GM19240 (cell line): ENCODE data around the gene ZNF428.
"Not testable (repeated sequence)": the region's sequence is repeated elsewhere in the genome, so short reads cannot be mapped to it uniquely, and the experiment has no call there.

Experiments used
- DNase-seq: peaks from one replicate; pipeline ENCODE4 v3.0.0; 2011; ENCODE audit warnings: low spot score; ENCODE audit not compliant: insufficient read length

Gene ZNF428

DNA sequence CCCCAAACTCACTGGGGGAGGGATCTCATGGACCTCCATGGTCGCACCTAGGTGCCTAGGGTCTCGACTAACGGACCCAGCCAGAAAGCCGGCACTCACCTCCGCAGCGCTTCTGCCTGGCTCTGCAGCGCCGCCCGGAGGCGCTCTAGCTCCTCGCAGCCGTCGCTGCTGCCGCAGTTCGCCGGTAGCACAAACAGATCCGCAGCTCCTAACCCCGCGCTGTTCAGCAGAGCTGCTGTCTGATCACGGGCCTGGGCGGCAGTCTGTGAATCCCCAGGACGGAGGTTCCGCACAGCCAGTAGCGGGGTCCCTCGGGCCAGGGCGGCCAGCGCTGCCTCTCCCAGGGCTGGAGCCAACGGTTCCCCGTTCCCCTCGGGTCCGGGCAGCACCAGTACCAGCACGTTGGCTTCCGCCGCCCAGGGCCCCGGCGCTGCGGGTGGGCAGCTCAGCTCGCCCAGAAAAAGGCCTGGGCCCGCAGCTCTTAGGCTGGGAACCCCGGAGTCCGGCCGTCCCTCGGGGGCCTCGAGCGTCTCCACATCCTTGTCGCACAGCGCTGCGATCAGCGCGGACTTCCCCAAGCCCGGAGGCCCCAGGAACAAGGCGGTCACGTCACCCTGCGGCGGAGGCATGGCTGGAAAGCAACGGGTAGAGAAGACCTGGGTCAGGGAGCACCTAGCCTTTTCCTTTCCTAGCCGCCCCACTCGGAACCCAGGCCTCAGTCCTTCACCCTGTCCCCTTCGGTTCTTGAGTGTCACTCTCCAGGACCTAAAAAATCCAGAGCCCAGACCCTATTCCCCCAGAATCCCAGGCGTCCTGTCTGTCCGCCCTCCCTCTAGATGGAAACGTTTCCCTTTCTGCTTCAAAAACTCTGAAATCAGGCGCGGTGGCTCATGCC lies 24.5 kb downstream of the ZNF428 start:
- DNase-seq: peak; percentile 56

DNA sequence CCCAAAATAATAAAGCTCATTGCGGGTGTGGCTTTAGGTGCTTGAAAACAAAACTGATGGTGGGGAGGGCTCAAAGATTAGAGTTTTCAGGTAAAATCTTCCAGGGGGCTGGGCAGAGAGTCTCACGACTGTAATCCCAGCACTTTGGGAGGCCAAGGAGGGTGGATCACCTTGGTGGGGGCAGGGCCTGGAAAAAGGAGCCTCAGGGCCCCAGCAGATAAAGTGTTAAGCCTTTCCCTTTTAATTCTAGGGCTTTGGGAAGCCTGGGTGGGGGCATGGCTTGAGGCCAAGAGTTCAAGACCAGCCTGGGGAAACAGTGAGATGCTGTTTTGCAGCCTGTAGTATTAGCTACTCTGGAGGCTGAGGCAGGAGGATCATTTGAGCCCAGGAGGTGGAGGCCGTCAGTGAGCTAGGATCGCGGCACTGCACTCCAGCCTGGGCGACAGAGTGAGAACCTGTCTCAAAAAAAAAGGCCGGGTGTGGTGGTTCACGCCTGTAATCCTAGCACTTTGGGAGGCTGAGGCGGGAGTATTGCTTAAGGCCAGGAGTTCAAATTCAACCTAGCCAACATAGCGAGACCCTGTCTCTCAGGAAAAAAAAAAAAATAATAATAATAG lies 25.2 kb downstream of the ZNF428 start:
- DNase-seq: no peak

DNA sequence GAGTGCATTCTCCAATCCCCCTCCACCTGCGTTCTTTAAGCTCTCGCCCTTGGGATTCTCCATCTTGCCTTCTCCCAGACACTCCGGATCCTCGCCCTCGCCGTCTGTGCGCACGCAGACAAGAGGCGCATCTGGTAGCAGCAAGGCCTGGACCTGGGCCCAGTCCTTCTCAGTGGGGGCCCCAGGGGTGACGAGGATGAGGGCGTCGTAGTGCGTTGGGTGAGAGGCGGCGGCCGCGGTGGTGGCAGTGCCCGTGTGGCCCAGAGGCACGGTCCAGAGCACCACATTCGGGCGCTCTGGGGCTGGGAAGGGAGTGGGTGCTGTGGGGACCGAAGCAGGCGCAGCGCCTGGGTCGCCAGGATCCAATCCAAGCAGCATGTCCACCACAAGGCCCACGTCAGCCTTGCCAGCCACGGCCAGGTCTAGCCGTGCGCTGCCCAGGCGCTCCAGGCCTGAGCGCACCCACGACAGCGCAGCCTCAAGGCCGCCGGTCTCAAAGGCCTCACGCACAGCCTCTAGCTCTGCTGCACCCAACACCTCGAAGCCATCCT lies 26.6 kb downstream of the ZNF428 start:
- DNase-seq: no peak

DNA sequence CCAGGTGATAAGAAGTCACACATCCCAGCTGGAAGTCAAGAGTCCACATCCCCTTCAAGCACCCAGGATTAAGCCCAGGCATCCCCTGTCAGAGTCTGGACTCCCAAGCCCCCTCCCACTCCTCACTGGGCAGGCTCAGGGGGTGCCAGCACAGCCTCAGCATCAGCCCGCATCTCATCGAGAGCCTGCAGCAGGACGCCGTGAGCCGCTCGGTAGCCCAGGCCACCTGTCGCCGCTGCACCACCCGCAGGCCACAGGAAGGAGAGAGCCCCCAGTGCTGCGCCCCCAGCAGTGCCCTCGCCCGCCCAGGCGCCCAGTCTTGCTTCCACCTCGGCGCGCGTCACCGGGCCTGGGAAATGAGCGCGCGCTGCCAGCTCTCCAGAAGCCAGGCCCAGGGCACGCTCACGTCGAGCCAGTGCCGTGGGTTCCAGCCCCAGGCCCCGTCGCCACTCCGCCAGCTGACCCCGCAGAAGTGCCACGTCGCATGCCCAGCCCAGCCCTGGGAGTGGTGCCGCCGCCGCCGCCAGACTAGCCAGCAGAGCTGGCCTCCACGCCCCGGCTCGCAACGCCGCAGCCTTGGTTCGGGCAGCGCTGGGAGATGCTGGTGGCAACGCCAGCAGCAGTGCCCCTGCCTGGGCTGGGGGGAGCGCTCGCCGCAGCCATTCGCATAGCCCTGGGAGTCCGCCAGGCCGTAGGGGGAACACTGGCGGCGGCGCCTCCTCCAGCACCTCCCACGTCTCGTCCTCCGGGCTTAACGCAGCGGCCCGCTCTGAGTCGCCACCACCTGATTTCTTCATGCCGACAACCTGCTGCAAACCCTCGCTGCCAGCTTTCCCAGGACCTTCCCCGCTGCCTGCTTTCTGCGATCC lies 27.3 kb downstream of the ZNF428 start:
- no peak for DNase-seq

DNA sequence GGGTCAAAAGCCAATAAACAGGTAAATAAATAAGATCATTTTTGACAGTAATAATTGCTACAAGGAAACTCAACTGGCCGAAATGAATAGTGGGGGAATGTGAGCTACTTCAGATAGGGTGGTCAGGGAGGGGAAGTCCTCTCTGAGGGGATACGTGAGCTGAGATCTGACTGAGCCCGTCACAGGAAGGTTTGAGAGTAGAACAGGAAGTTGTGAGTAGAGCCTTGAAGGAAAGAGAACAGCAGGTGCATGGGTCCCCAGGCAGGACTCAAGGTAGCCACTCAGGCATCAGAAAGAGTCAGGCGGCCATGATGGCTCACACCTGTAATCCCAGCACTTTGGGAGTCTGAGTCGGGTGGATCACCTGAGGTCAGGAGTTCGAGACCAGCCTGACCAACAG lies 29.8 kb downstream of the ZNF428 start:
- no peak for DNase-seq

DNA sequence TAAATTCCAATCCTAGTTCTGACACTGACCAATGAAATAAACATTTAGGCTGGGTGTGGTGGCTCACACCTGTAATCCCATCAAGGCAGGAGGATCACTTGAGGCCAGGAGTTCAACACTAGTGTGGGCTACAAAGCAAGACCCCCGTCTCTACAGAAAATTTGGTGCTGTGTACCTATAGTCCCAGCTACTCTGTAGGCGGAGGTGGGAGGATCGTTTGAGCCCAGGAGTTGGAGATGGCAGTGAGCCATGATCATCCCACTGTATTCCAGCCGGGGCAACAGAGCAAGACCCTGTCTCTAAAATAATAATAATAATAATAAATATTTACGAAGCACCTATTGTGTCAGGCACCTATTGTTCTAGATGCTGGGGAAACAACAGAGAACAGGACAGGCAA lies 30.2 kb downstream of the ZNF428 start:
- DNase-seq: no peak

DNA sequence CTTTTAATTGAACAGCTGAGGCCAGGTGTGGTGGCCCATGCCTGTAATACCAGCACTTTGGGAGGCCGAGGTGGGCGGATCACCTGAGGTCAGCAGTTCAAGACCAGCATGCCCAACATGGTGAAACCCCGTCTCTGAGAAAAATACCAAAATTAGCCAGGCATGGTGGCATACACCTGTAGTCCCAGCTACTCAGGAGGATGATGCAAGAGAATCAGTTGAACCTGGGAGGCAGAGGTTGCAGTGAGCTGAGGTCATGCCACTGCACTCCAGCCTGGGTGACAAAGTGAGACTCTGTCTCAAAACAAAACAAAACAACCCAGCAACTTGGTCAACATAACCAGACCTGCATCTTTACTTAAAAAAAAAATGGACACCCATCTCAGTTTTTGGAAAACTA lies 32.4 kb downstream of the ZNF428 start:
- DNase-seq: not testable (repeated sequence)

DNA sequence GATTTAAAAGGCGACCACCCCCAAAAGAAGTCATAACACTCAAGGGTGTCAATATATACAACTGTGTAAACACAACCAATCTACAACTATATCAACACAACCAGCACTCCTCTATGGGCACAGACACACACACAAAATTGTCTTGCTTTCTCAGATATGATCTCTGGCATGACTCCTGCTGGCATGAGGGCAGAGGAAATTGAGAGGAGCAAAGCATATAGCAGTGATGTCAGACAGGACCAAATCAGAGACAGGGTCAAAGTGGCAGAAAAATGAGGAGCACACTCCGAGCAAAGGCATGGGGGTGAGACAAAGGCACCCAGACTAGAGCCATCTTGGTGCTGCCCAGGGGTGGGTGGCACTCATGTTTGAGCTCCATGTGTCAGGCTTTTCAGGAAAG lies 33.1 kb downstream of the ZNF428 start:
- no peak for DNase-seq

DNA sequence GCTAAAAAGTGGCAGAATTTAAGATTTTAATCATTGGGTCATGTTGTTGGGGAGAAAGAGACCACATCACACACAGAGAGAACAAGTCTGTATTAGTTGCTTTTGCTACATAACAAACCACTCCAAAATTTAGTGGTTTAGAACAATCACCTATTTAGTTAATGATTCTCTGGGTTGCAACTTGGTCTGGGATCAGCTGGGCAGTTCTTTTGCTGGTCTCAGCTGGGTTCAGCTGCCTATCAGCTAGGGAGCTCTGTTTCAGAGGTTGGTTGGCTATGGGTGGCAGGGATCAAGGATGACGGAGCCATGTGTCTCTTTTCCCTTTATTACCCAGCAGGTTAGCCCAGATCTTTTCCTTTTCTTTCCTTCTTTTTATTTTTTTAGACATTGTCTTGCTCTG lies 34.9 kb downstream of the ZNF428 start:
- no peak for DNase-seq

DNA sequence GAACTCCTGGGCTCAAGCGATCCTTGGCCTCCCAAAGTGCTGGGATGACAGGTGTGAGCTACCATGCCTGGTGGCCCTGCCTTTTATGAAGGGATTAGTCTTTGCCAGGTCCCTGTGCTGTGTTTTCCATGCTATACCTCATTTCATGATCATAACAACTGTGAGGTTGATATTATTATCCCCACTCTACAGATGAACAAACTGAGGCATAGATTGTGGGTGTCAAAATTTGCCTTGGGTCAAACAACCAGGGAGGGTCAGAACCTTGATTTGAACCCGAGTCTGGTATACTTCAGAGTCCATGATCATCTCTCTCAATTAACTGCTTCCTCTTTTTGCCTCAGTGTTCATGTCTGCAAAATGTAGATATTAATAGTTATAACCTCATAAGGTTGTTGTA lies 36.9 kb downstream of the ZNF428 start:
- no peak for DNase-seq

DNA sequence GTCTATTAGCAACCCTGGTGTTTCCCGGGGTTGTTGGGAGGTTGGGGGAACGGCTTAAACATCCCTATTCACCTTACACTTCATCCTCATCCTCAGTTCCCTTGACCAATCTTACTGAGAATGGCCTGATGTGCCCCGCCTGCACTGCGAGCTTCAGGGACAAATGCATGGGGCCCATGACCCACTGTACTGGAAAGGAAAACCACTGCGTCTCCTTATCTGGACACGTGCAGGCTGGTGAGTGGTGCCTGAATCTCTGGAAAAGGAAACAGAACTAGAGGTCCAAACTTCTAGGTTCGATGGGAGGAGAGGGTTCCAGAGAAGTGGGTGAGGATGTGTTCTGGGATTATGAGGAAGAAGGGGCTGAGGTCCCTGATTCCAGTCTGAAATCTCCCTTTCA lies 38.0 kb downstream of the ZNF428 start:
- no peak for DNase-seq

DNA sequence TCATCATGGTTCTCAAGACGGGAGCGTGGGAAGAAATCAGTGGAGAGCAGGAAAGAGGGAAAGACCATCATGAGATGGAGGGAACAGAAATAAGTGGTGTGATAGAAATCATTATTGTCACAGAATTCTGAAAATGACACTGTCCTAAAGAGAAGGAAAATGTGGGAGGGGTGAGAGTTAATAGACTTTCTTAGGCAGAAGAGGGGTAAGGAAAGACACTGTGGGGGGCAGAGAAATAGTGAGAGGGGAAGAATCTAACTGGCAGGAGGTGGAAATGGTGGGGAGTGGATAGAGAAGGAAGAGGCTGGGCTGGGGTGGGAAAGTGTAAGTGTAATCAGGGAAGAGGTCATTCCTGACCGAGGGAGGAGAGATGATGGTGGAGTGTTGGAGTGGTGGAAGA lies 40.6 kb downstream of the ZNF428 start:
- DNase-seq: no peak

DNA sequence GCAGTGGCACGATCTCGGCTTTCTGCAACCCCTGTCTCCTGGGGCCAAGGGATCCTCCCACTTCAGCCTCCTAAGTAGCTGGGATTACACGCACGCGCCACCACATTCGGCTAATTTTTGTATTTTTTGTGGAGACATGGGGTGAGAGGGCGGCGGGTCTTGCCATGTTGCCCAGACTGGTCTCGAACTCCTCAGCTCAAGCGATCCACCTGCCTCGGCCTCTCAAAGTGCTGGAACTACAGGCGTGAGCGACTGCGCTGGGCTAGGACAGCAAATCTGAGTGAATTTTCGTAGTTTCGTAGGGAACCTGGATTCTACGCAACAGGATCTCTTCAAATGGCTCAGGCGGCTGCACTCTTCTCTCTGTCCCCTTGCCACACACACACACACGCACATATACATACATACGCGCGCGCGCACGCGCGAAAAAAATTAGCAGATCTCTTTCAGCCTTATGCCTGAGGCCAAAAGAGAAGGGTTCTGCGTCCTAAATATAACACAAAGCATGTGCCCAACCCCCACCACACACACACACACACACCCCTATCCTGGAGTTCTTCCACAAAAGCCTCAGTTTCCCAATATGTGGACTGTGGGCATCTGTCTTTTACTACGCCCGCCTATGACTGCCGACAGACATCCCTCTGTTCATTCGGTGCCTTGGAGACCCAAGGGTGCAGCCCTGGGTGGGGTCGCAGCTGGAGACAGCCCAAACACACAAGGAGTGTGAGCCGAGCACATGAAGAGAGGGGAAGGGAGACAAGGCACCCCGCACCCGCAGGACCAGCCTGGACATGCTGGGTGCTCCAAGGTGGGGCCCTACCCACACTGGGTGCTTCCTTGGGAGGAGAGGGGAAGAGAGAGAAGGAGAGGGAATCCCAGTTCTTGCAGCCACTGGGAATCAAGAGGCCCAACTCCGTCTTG lies 43.2 kb downstream of the ZNF428 start:
- DNase-seq: no peak

DNA sequence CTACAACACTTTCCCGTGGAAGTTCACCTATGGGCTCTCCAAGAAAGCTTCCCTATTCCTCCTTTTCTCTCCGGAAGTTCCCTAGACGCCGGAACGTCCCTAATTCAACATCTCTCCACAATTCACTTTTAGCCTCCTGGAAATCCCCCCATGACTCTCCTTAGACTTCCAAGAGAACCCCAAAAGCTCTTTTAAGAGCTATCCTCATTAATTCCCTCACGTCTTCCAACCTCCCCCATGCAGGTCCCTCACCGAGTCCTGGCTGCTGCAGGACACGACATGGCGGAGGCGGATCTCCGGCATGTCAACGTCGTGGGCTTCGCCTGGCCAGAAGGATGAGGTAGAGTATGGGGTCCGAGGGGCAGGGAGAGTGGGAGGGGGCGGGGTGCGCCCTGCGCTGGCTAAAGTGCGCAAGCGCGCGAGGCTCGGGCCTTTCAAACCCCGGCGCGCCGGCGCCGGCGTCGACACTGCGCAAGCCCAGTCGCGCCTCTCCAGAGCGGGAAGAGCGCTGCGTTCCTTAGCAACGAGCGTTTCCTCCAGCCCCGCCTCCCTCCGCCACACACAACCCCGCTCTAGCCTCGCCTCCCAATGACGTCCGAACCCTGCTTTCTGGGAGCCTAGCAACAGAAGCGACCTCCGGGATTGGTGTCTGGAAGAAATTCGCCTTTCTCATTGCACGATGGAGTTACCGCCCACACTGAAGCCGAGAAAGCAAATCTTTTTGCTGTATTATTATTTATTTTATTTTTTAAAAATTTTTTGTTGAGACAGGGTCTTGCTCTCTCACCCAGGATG lies 44.1 kb downstream of the ZNF428 start, which contains the start of the genes PINLYP and XRCC1:
TSS of gene PINLYP (plus strand) at position 646 of the 795 bp plus-strand sequence. CDS start 1,391 bp downstream, outside the sequence.
TSS of gene XRCC1 (minus strand) at position 372 of the 795 bp plus-strand sequence. CDS start at position 303, 69 bp downstream.
- DNase-seq: peak; percentile 93

DNA sequence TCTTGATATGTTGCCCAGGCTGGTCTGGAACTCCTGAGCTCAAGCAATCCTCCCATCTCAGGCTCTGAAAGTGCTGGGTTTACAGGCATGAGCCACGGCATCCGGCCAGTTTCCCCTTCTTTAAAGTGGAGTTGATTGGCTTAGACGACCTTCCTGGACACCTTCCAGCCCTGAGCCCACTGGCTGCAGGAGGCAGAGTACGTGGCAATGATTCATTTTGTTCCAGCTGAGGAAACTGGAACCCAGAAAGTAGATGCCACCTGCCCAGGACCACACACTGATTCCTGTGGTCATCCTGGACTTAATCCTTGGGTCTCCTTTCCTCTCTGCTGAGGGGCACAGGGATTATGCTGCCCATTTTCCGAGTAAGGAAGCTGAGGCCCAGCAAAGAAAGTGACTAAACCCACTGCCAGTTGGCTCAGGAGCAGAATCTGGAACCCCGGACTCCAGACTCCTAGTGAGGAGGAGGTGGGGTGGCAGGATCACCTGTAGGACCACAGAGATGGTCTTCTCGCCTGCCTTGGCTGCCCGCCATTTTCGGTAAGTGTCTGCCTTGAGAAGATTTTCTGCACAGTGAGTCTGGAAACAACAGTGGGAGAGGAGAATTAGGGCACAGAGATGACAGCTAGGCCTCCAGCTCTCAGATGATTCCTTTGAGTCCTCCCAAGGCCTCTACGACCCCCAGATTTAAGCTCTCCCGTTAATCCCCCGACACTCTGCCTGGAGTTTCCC lies 44.8 kb downstream of the ZNF428 start:
- no peak for DNase-seq

DNA sequence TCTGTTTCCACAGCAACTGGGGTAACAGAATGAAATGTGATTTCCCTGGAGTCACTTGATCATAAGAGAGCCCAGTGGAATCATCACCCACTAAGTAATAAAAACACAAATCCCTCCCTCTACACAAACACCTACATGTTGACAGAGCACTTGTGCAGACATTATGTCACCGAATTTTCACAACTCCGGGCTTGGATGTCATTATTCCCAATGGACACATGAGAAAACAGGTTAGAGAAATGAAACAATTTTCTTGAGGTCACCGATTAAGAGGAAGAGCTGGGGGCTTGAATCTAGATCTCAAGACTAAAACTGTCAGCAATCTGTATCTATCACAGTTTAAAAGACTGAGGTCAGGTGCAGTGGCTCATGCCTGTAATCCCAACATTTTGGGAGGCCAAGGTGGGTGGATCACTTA lies 47.2 kb downstream of the ZNF428 start:
- no peak for DNase-seq

DNA sequence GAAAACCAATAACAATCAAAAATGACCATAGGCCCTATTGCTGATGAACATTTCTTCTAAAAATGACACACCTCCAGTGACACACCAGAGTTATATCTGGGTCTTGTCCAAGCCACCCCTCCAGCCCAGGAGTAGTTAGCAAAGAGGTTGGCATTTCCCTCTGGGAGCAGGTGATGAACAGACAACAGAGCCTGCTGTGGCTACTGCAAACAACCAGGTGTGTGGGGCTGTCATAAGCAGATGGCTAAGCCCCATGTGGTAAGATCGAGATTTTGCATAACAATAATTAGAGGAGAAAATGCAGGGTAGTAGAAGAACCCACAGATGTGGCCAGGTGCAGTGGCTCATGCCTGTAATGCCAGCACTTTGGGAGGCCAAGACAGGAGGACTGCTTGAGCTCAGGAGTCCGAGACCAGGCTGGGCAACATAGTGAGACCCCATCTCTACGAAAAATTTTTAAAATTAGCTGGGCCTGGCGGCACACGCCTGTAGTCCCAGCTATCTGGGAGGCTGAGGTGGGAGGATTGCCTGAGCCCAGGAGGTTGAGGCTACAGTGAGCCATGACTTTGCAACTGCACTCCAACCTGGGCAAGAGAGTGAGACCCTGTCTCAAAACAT lies 49.1 kb downstream of the ZNF428 start:
- DNase-seq: no peak

DNA sequence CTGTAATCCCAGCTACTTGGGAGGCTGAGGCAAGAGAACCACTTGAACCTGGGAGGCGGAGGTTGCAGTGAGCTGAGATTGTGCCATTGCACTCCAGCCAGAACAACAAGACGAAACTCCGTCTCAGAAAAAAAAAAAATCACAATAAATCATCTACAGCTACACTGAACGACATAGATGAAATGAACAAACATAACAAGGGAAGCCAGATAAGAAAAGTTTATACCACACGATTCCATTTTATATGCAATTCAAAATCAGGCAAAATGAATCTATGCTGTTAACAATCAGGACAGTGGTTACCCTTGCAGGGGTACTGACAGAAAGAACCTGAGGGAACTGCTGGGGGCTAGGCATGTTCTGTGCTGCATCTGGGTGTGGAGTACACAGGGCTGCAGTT lies 49.8 kb downstream of the ZNF428 start:
- DNase-seq: no peak
